ENCODE results near the gene SOHLH2.

GRCh38 chr13:36188441-36188840 is 25.9 kb downstream of the SOHLH2 start:
- TF ChIP-seq SMC3 (conservative IDR thresholded peaks at IDR 0.05; ENCODE audit: poor library complexity) (no peak), REST (IDR thresholded peaks at IDR 0.05; ENCODE audit: borderline replicate concordance) (no peak), POLR2AphosphoS5 (IDR thresholded peaks at IDR 0.05) (no peak), EP300 (conservative IDR thresholded peaks at IDR 0.05; ENCODE audit: poor library complexity, severe bottlenecking) (no peak), EZH2 (IDR thresholded peaks at IDR 0.05; ENCODE audit: borderline replicate concordance, insufficient read depth, low read length, poor library complexity, severe bottlenecking) (no peak), TAF1 (IDR thresholded peaks at IDR 0.05; ENCODE audit: low read depth) (no peak), RAD21 (conservative IDR thresholded peaks at IDR 0.05) (no peak), MXI1 (conservative IDR thresholded peaks at IDR 0.05; ENCODE audit: poor library complexity, severe bottlenecking) (no peak)
- TF ChIP-seq, protein P1, sequence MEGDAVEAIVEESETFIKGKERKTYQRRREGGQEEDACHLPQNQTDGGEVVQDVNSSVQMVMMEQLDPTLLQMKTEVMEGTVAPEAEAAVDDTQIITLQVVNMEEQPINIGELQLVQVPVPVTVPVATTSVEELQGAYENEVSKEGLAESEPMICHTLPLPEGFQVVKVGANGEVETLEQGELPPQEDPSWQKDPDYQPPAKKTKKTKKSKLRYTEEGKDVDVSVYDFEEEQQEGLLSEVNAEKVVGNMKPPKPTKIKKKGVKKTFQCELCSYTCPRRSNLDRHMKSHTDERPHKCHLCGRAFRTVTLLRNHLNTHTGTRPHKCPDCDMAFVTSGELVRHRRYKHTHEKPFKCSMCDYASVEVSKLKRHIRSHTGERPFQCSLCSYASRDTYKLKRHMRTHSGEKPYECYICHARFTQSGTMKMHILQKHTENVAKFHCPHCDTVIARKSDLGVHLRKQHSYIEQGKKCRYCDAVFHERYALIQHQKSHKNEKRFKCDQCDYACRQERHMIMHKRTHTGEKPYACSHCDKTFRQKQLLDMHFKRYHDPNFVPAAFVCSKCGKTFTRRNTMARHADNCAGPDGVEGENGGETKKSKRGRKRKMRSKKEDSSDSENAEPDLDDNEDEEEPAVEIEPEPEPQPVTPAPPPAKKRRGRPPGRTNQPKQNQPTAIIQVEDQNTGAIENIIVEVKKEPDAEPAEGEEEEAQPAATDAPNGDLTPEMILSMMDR (IDR thresholded peaks at IDR 0.05; ENCODE audit: poor library complexity, severe bottlenecking) = no peak
